GM12891 (cell line): ENCODE measurements around the gene TBC1D4.

Source experiments
- POLR2A ChIP-seq: IDR thresholded peaks from 2 replicates; pipeline ENCODE4 v1.6.1; 2011; ENCODE audit warnings: low read depth, low read length, control low read depth
- POLR2AphosphoS5 ChIP-seq: IDR thresholded peaks from 2 replicates; pipeline ENCODE4 v1.6.1; 2011; ENCODE audit warnings: low read depth, low read length, control low read depth
- TAF1 ChIP-seq: IDR thresholded peaks from 2 replicates; pipeline ENCODE4 v1.6.1; 2011; ENCODE audit warnings: low read depth, low read length, control low read depth

DNA sequence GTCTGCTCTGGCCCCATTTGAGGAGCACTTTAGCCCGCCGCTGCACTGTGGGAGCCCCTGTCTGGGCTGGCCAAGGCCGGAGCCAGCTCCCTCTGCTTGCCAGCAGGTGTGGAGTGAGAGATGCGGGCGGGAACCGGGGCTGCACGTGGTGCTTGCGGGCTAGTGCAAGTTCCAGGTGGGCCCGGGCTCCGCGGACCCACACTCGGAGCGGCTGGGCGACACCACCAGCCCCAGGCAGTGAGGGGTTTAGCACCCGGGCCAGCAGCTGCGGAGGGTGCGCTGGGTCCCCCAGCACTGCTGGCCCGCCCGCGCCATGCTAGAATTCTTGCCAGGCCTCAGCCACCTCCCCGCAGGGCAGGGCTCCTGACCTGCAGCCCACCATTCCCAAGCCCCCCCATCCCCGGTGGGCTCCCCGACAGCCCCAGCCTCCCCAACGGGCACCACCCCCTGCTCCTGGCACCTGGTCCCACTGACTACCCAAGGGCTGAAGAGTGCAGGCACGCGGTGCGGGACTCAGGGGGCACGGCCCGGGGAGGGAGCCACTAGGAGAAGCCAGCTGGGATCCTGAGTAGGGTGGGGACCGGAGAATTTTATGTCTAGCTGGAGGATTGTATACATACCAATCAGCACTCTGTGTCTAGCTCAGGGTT lies 36.6 kb upstream of the TBC1D4 start:
- TF ChIP-seq TAF1 (no peak), POLR2AphosphoS5 (no peak), POLR2A (no peak)
